HEK293 (cell line): Measurements from ENCODE around the gene SETD1B.
A peak's percentile ranks its signal among the peaks of the same experiment; 100 is the strongest.

ENCODE experiments used
- GLIS1 ChIP-seq: fragments of 450-650 bp; formaldehyde crosslinking; IDR thresholded peaks from 2 replicates; pipeline ENCODE4 v1.5.1; 2016; ENCODE audit warnings: missing biosample characterization, missing genetic modification characterization
- INSM2 ChIP-seq: fragments of 450-650 bp; formaldehyde crosslinking; IDR thresholded peaks from 2 replicates; pipeline ENCODE4 v1.5.1; 2016; ENCODE audit warnings: missing biosample characterization, missing genetic modification characterization
- KLF9 ChIP-seq: fragments of 450-650 bp; formaldehyde crosslinking; IDR thresholded peaks from 2 replicates; pipeline ENCODE4 v1.5.1; 2016; ENCODE audit warnings: missing biosample characterization, missing genetic modification characterization, low read depth
- MZF1 ChIP-seq: fragments of 450-650 bp; formaldehyde crosslinking; IDR thresholded peaks from 2 replicates; pipeline ENCODE4 v1.5.1; 2017; ENCODE audit warnings: missing biosample characterization, missing genetic modification characterization, borderline replicate concordance
- PRDM1 ChIP-seq: fragments of 450-650 bp; formaldehyde crosslinking; IDR thresholded peaks from 2 replicates; pipeline ENCODE4; 2016; ENCODE audit warnings: missing biosample characterization, missing genetic modification characterization
- SP2 ChIP-seq: fragments of 450-650 bp; formaldehyde crosslinking; IDR thresholded peaks from 2 replicates; pipeline ENCODE4 v1.5.1; 2016; ENCODE audit warnings: missing biosample characterization, missing genetic modification characterization
- SP7 ChIP-seq: fragments of 450-650 bp; formaldehyde crosslinking; IDR thresholded peaks from 2 replicates; pipeline ENCODE4 v1.5.1; 2016; ENCODE audit warnings: missing biosample characterization, missing genetic modification characterization
- ZBTB11 ChIP-seq: fragments of 450-650 bp; formaldehyde crosslinking; conservative IDR thresholded peaks from 2 replicates; pipeline ENCODE4 v1.5.1; 2016; ENCODE audit warnings: low read depth, missing biosample characterization, missing genetic modification characterization
- ZBTB17 ChIP-seq: fragments of 450-650 bp; formaldehyde crosslinking; IDR thresholded peaks from 2 replicates; pipeline ENCODE4 v1.5.1; 2016; ENCODE audit warnings: missing biosample characterization, missing genetic modification characterization
- ZNF341 ChIP-seq: fragments of 450-650 bp; formaldehyde crosslinking; IDR thresholded peaks from 2 replicates; pipeline ENCODE4; 2016; ENCODE audit warnings: low read depth, missing biosample characterization, missing genetic modification characterization
- ZNF433 ChIP-seq: fragments of 450-650 bp; formaldehyde crosslinking; IDR thresholded peaks from 2 replicates; pipeline ENCODE4 v1.5.1; 2016; ENCODE audit warnings: missing biosample characterization, missing genetic modification characterization, low read depth
- ZNF501 ChIP-seq: fragments of 450-650 bp; formaldehyde crosslinking; IDR thresholded peaks from 2 replicates; pipeline ENCODE4 v1.5.1; 2016; ENCODE audit warnings: missing biosample characterization, missing genetic modification characterization
- ZNF558 ChIP-seq: fragments of 450-650 bp; formaldehyde crosslinking; IDR thresholded peaks from 2 replicates; pipeline ENCODE4 v1.5.1; 2016; ENCODE audit warnings: missing biosample characterization, missing genetic modification characterization
- ZNF580 ChIP-seq: fragments of 450-650 bp; formaldehyde crosslinking; IDR thresholded peaks from 2 replicates; pipeline ENCODE4 v1.5.1; 2016; ENCODE audit warnings: missing biosample characterization, missing genetic modification characterization
- ZNF629 ChIP-seq: fragments of 450-650 bp; formaldehyde crosslinking; IDR thresholded peaks from 2 replicates; pipeline ENCODE4 v1.5.1; 2017; ENCODE audit warnings: missing biosample characterization, missing genetic modification characterization
- ZNF658 ChIP-seq: fragments of 450-650 bp; formaldehyde crosslinking; IDR thresholded peaks from 2 replicates; pipeline ENCODE4; 2016; ENCODE audit warnings: missing biosample characterization, missing genetic modification characterization
- ZNF660 ChIP-seq: fragments of 450-650 bp; IDR thresholded peaks from 2 replicates; pipeline ENCODE4 v1.5.1; 2018; ENCODE audit warnings: missing biosample characterization, mild to moderate bottlenecking, missing genetic modification characterization
- ZNF677 ChIP-seq: fragments of 450-650 bp; IDR thresholded peaks from 2 replicates; pipeline ENCODE4 v1.5.0; 2018; ENCODE audit warnings: missing biosample characterization, mild to moderate bottlenecking, missing genetic modification characterization, moderate library complexity
- ZNF76 ChIP-seq: fragments of 450-650 bp; formaldehyde crosslinking; IDR thresholded peaks from 2 replicates; pipeline ENCODE4; 2016; ENCODE audit warnings: low read depth, missing biosample characterization, missing genetic modification characterization, borderline replicate concordance
- ZNF777 ChIP-seq: fragments of 450-650 bp; formaldehyde crosslinking; IDR thresholded peaks from 2 replicates; pipeline ENCODE4 v1.5.1; 2017; ENCODE audit warnings: missing biosample characterization, missing genetic modification characterization, borderline replicate concordance
- TF ChIP-seq, protein P1 (sequence below): fragments of 450-650 bp; formaldehyde crosslinking; IDR thresholded peaks from 2 replicates; pipeline ENCODE4 v1.5.1; 2016; ENCODE audit warnings: missing biosample characterization, missing genetic modification characterization
- TF ChIP-seq, protein P2 (sequence below): fragments of 450-650 bp; formaldehyde crosslinking; IDR thresholded peaks from 2 replicates; pipeline ENCODE4; 2016; ENCODE audit warnings: missing biosample characterization, missing genetic modification characterization
- TF ChIP-seq, protein P3 (sequence below): fragments of 450-650 bp; formaldehyde crosslinking; IDR thresholded peaks from 2 replicates; pipeline ENCODE4 v1.5.1; 2017; ENCODE audit warnings: missing biosample characterization, missing genetic modification characterization
- TF ChIP-seq, protein P4 (sequence below): fragments of 450-650 bp; IDR thresholded peaks from 2 replicates; pipeline ENCODE4 v1.5.1; 2018; ENCODE audit warnings: missing biosample characterization, missing genetic modification characterization

The SETD1B gene

DNA sequence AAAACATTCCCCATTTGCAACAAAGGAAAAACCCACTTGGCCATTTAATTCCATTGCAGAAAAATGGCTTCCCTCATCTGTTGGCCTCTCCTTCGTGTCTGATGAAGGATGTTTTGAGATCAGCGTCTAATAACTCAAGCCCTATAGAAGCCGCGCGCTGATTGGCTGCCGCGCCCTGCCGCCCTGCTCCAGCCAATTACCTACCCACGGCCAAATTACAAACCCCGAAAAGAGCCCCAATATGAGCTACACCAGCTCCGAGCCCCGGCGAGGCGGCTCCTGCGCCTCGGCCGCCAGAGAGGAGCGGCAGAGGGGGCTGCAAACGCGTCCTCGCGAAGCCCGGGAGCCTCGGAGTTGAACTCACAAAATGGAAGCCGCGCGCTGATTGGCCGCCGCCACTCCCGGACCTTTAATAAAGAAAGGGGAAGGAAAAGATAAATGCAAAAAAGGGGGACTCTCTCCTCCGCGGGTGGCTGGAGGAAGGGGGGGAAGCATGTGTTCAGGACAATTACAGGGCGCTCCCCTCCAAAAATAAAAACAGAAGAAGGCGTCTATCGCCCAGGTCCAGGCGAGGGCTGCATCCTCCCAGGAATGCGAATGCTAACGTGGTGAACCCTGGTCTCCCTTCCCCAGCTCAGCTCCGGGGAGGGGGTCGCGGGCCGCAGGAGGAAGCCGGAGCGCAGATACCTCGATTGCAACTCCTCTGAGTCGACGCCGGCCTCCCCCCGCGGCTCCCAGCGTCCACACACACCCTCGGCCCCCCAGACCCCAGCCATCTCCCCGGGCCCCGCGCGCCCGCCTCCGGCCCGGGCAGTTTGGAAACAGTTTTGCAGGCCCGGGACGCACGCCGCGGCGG is 738 bp upstream of the SETD1B start (continued):
- TF ChIP-seq ZNF580 (tag by site-specific recombination) (0 out of 2 replicates have a peak, but pooled peaks have one; percentile 29), ZNF341 (tag by site-specific recombination) (peak; percentile 44; the same call in 1 of the 2 replicates), ZNF433 (tag by site-specific recombination) (no peak), INSM2 (tag by site-specific recombination) (0 out of 2 replicates have a peak, but pooled peaks have one; percentile 21), ZNF629 (tag by site-specific recombination) (peak; percentile 35), PRDM1 (peak; percentile 76), ZNF660 (tag by site-specific recombination) (peak; percentile 76; the same call in 1 of the 2 replicates), KLF9 (0 out of 2 replicates have a peak, but pooled peaks have one; percentile 12), ZNF558 (no peak), ZNF658 (tag by site-specific recombination) (no peak), GLIS1 (tag by site-specific recombination) (peak; percentile 64), ZNF677 (tag by site-specific recombination) (peak; percentile 100), ZBTB17 (tag by site-specific recombination) (peak; percentile 96), ZNF501 (tag by site-specific recombination) (0 out of 2 replicates have a peak, but pooled peaks have one; percentile 37), ZBTB11 (tag by site-specific recombination) (peak; percentile 58), SP7 (tag by site-specific recombination) (peak; percentile 51; the same call in 1 of the 2 replicates), MZF1 (tag by site-specific recombination) (peak; percentile 77; the same call in 1 of the 2 replicates), ZNF76 (tag by site-specific recombination) (peak; percentile 41; the same call in 1 of the 2 replicates), SP2 (tag by site-specific recombination) (peak; percentile 86), ZNF777 (tag by site-specific recombination) (no peak)
- TF ChIP-seq, protein P1, sequence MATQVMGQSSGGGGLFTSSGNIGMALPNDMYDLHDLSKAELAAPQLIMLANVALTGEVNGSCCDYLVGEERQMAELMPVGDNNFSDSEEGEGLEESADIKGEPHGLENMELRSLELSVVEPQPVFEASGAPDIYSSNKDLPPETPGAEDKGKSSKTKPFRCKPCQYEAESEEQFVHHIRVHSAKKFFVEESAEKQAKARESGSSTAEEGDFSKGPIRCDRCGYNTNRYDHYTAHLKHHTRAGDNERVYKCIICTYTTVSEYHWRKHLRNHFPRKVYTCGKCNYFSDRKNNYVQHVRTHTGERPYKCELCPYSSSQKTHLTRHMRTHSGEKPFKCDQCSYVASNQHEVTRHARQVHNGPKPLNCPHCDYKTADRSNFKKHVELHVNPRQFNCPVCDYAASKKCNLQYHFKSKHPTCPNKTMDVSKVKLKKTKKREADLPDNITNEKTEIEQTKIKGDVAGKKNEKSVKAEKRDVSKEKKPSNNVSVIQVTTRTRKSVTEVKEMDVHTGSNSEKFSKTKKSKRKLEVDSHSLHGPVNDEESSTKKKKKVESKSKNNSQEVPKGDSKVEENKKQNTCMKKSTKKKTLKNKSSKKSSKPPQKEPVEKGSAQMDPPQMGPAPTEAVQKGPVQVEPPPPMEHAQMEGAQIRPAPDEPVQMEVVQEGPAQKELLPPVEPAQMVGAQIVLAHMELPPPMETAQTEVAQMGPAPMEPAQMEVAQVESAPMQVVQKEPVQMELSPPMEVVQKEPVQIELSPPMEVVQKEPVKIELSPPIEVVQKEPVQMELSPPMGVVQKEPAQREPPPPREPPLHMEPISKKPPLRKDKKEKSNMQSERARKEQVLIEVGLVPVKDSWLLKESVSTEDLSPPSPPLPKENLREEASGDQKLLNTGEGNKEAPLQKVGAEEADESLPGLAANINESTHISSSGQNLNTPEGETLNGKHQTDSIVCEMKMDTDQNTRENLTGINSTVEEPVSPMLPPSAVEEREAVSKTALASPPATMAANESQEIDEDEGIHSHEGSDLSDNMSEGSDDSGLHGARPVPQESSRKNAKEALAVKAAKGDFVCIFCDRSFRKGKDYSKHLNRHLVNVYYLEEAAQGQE (tag by site-specific recombination): peak; percentile 22; the same call in 1 of the 2 replicates
- TF ChIP-seq, protein P2, sequence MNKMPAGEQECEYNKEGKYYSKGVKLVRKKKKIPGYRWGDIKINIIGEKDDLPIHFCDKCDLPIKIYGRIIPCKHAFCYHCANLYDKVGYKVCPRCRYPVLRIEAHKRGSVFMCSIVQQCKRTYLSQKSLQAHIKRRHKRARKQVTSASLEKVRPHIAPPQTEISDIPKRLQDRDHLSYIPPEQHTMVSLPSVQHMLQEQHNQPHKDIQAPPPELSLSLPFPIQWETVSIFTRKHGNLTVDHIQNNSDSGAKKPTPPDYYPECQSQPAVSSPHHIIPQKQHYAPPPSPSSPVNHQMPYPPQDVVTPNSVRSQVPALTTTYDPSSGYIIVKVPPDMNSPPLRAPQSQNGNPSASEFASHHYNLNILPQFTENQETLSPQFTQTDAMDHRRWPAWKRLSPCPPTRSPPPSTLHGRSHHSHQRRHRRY (tag by site-specific recombination): no peak
- TF ChIP-seq, protein P3, sequence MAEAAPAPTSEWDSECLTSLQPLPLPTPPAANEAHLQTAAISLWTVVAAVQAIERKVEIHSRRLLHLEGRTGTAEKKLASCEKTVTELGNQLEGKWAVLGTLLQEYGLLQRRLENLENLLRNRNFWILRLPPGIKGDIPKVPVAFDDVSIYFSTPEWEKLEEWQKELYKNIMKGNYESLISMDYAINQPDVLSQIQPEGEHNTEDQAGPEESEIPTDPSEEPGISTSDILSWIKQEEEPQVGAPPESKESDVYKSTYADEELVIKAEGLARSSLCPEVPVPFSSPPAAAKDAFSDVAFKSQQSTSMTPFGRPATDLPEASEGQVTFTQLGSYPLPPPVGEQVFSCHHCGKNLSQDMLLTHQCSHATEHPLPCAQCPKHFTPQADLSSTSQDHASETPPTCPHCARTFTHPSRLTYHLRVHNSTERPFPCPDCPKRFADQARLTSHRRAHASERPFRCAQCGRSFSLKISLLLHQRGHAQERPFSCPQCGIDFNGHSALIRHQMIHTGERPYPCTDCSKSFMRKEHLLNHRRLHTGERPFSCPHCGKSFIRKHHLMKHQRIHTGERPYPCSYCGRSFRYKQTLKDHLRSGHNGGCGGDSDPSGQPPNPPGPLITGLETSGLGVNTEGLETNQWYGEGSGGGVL: peak; percentile 98
- TF ChIP-seq, protein P4, sequence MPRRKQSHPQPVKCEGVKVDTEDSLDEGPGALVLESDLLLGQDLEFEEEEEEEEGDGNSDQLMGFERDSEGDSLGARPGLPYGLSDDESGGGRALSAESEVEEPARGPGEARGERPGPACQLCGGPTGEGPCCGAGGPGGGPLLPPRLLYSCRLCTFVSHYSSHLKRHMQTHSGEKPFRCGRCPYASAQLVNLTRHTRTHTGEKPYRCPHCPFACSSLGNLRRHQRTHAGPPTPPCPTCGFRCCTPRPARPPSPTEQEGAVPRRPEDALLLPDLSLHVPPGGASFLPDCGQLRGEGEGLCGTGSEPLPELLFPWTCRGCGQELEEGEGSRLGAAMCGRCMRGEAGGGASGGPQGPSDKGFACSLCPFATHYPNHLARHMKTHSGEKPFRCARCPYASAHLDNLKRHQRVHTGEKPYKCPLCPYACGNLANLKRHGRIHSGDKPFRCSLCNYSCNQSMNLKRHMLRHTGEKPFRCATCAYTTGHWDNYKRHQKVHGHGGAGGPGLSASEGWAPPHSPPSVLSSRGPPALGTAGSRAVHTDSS: 0 out of 2 replicates have a peak, but pooled peaks have one; percentile 32
